MM.1S (cell line): ENCODE results near the gene MYLK2.

ENCODE experiments used
- DNase-seq: peaks from one replicate; pipeline ENCODE4 v3.0.0-alpha.2; 2015
- H2AFZ ChIP-seq: fragments of 300-600 bp; sonication (generic); 2 replicates; pipeline ENCODE4 v1.6.0; 2016; ENCODE audit warnings: antibody characterized with exemption, low read length
- H3F3A ChIP-seq: fragments of 300-600 bp; sonication (generic); 2 replicates; pipeline ENCODE4 v1.6.1; 2016; ENCODE audit warnings: mild to moderate bottlenecking, antibody characterized with exemption, low read length, moderate library complexity, mixed read lengths; ENCODE audit not compliant: insufficient read depth
- H3K27ac ChIP-seq: fragments of 300-600 bp; sonication (generic); 2 replicates; pipeline ENCODE4 v1.5.1; 2016; ENCODE audit warnings: mild to moderate bottlenecking, low read length
- H3K27me3 ChIP-seq: fragments of 300-600 bp; sonication (generic); replicated peaks from 2 replicates; pipeline ENCODE4 v1.6.0; 2016; ENCODE audit warnings: low read length; ENCODE audit not compliant: insufficient read depth
- H3K36me3 ChIP-seq: fragments of 300-600 bp; sonication (generic); replicated peaks from 2 replicates; pipeline ENCODE4 v1.6.1; 2016; ENCODE audit warnings: mild to moderate bottlenecking, low read length, mixed read lengths; ENCODE audit not compliant: insufficient read depth
- H3K4me1 ChIP-seq: fragments of 300-600 bp; sonication (generic); 2 replicates; pipeline ENCODE4 v1.6.1; 2016; ENCODE audit warnings: low read length, mixed read lengths
- H3K4me2 ChIP-seq: fragments of 300-600 bp; sonication (generic); 2 replicates; pipeline ENCODE4 v1.6.0; 2016; ENCODE audit warnings: low read depth, low read length
- H3K4me3 ChIP-seq: fragments of 300-600 bp; sonication (generic); 2 replicates; pipeline ENCODE4 v1.5.1; 2016; ENCODE audit warnings: low read length, mixed read lengths
- H3K79me2 ChIP-seq: fragments of 300-600 bp; sonication (generic); 2 replicates; pipeline ENCODE4 v1.6.1; 2016; ENCODE audit warnings: mixed run types, low read length, mixed read lengths
- H3K9ac ChIP-seq: fragments of 300-600 bp; sonication (generic); 2 replicates; pipeline ENCODE4 v1.6.1; 2016; ENCODE audit warnings: low read length, mixed read lengths
- H3K9me2 ChIP-seq: fragments of 300-600 bp; sonication (generic); replicated peaks from 2 replicates; pipeline ENCODE4 v1.6.1; 2016; ENCODE audit warnings: mild to moderate bottlenecking, low read length, mixed read lengths; ENCODE audit not compliant: insufficient read depth
- H3K9me3 ChIP-seq: fragments of 300-600 bp; sonication (generic); replicated peaks from 2 replicates; pipeline ENCODE4 v1.6.1; 2016; ENCODE audit warnings: mild to moderate bottlenecking, low read length, mixed read lengths; ENCODE audit not compliant: insufficient read depth
- H4K20me1 ChIP-seq: fragments of 300-600 bp; sonication (generic); 2 replicates; pipeline ENCODE4 v1.6.1; 2016; ENCODE audit warnings: mild to moderate bottlenecking, low read length, moderate library complexity, mixed read lengths; ENCODE audit not compliant: insufficient read depth
- CTCF ChIP-seq: fragments of 300-600 bp; sonication (generic); IDR thresholded peaks from 2 replicates; pipeline ENCODE4 v1.5.1; 2016; ENCODE audit warnings: antibody characterized with exemption, low read length, mixed read lengths
- EZH2 ChIP-seq: fragments of 300-600 bp; sonication (generic); optimal IDR thresholded peaks from 2 replicates; pipeline ENCODE3; 2017; ENCODE audit warnings: low read depth, mild to moderate bottlenecking, antibody characterized with exemption, low read length, mixed read lengths
- EZH2phosphoT487 ChIP-seq: fragments of 300-600 bp; sonication (generic); IDR thresholded peaks from 2 replicates; pipeline ENCODE4 v1.6.1; 2018; ENCODE audit warnings: antibody characterized with exemption, low read length

Gene MYLK2

GRCh38 chr20:31861135-31861384 is 41.9 kb downstream of the MYLK2 start:
- H3K9ac ChIP-seq: no peak overlapping the region
- DNase-seq: no peak
- no peak overlapping the region for H2AFZ ChIP-seq

DNA sequence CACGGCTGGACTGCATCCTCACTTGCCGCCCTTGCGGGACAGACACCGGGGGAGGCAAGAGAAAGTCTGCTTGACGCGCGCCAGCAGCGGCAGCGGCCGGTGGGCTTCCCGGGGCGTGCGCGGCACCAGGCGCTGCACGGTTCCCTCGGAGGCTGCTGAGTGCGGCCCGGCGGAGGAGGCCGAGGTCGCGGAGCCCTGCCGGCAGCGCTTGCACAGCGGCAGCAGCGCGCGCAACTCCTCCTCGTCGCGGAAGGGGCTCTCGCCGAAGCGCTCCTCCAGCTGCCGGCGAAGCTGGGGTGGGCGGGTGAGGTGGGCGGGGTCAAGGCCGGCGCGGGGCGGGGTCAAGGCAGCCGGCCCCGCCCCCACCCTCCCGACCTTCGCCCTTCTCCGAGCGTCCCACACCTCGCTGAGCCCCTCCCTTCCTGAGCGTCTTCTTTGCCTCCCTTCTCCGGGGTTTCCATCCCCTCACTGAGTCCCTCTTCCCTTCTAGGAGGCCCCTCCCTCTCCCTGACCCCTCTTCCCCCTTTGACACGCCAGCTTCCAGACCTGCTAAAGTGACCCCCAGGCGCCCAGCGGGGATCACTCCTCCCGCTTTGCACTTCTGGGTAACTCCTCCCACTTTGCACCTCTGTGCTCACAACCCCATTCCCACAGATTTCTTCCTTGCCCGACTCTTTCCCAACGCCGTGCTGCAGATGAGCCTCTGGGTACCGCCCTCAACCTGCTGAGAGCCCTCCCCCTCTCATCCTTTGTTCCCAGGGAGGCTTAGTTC is 42.4 kb downstream of the MYLK2 start:
- Histone ChIP-seq H3K27me3 (peaks cover 98% of the 10 kb centered on the region), H4K20me1 (no peaks in the 10 kb centered on the region), H3F3A (no peaks in the 10 kb centered on the region), H3K9ac (no peak overlapping the region), H3K4me2 (peak overlapping the region; percentile 40; the same call in 1 of the 2 replicates), H3K79me2 (no peaks in the 10 kb centered on the region), H2AFZ (no peak overlapping the region), H3K9me2 (no peaks in the 10 kb centered on the region), H3K4me1 (peaks cover 11% of the 10 kb centered on the region), H3K27ac (no peak overlapping the region), H3K9me3 (no peaks in the 10 kb centered on the region), H3K4me3 (no peak overlapping the region), H3K36me3 (no peaks in the 10 kb centered on the region)
- TF ChIP-seq EZH2phosphoT487 (no peak), EZH2 (peak; percentile 80)
- no peak for DNase-seq

More at GRCh38 chr20:31861135-31861384, 41.9 kb downstream of the MYLK2 start:
- no peaks in the 10 kb centered on the region for H3K9me2 ChIP-seq
- H4K20me1 ChIP-seq: no peaks in the 10 kb centered on the region
- H3K4me3 ChIP-seq: no peak overlapping the region
- no peaks in the 10 kb centered on the region for H3K9me3 ChIP-seq
- no peaks in the 10 kb centered on the region for H3F3A ChIP-seq
- H3K4me1 ChIP-seq: peaks cover 11% of the 10 kb centered on the region
- H3K4me2 ChIP-seq: peak overlapping the region; percentile 40; the same call in 1 of the 2 replicates
- peaks cover 98% of the 10 kb centered on the region for H3K27me3 ChIP-seq
- no peaks in the 10 kb centered on the region for H3K36me3 ChIP-seq
- no peak for TF ChIP-seq EZH2
- H3K27ac ChIP-seq: no peak overlapping the region
- no peaks in the 10 kb centered on the region for H3K79me2 ChIP-seq

GRCh38 chr20:31862157-31862470 is 43.0 kb downstream of the MYLK2 start:
- Histone ChIP-seq H3K79me2 (no peaks in the 10 kb centered on the region), H4K20me1 (no peaks in the 10 kb centered on the region), H3K36me3 (no peaks in the 10 kb centered on the region), H3K4me1 (peaks cover 11% of the 10 kb centered on the region), H3K4me3 (no peak overlapping the region), H3F3A (no peaks in the 10 kb centered on the region), H2AFZ (no peak overlapping the region), H3K9me2 (no peaks in the 10 kb centered on the region), H3K27ac (no peak overlapping the region), H3K9ac (no peak overlapping the region), H3K27me3 (peaks cover 98% of the 10 kb centered on the region), H3K4me2 (no peak overlapping the region), H3K9me3 (no peaks in the 10 kb centered on the region)
- DNase-seq: no peak
- TF ChIP-seq EZH2phosphoT487 (no peak), CTCF (no peak), EZH2 (no peak)

GRCh38 chr20:31862506-31862905 is 43.4 kb downstream of the MYLK2 start:
- Histone ChIP-seq H4K20me1 (no peaks in the 10 kb centered on the region), H3K9me3 (no peaks in the 10 kb centered on the region), H3K4me3 (no peak overlapping the region), H3K4me1 (peaks cover 11% of the 10 kb centered on the region), H3K79me2 (no peaks in the 10 kb centered on the region), H3F3A (no peaks in the 10 kb centered on the region), H3K9ac (no peak overlapping the region), H3K36me3 (no peaks in the 10 kb centered on the region), H3K4me2 (no peak overlapping the region), H2AFZ (no peak overlapping the region), H3K27me3 (peaks cover 98% of the 10 kb centered on the region), H3K27ac (no peak overlapping the region), H3K9me2 (no peaks in the 10 kb centered on the region)
- no peak for DNase-seq
- TF ChIP-seq EZH2 (no peak), EZH2phosphoT487 (no peak), CTCF (no peak)
